ENCODE results near the gene IPO11. TPM values are rescaled to one million over a fixed set of nuclear protein-coding genes. Genes with fewer than 3 reads are reported as not detected.

The IPO11 gene
- total and polyA plus RNA-seq, 7 experiments from 2014 or later, result 5.9 to 29.0 (median 23.2) TPM

GRCh38 chr5:62375627-62376026 lies 36.9 kb upstream of the IPO11 start:
- no peaks in the 10 kb centered on the region for H3K4me1 ChIP-seq (ENCODE audit: control insufficient read depth in 2 of 2, insufficient read depth in 2 of 2, low read length in 2 of 2)
- Mint-ChIP-seq H3K27ac (peak overlapping the region in 2 of 9 donors; percentile 9 to 43), H3K27me3 (no peaks in the 10 kb centered on the region), H3K9me3 (no peaks in the 10 kb centered on the region), H3K4me1 (peaks cover 0 to 6% (median 0%) of the 10 kb centered on the region in 7 donors), H3K36me3 (peaks cover 0 to 31% (median 18%) of the 10 kb centered on the region in 5 donors), H3K4me3 (no peak overlapping the region)
- ATAC-seq (no peak), DNase-seq (no peak)
- no peaks in the 10 kb centered on the region for H3K27me3 ChIP-seq (ENCODE audit: control insufficient read depth in 2 of 2, insufficient read depth in 2 of 2, low read length in 2 of 2)
- no peaks in the 10 kb centered on the region for H3K9me3 ChIP-seq (ENCODE audit: control insufficient read depth in 2 of 3, low read length in 3 of 3)
- ChIA-PET CTCF (no interaction called here), POLR2A (no interaction called here)
- intact Hi-C loops (cut with micrococcal nuclease), result loop anchor here in 1 of 2 donors (2.0 kb wide), 1 partner anchor 17 kb away; no protein-coding TSS in a partner anchor
- peaks cover 20 to 63% (median 34%) of the 10 kb centered on the region in 3 experiments for H3K36me3 ChIP-seq (ENCODE audit: control insufficient read depth in 2 of 3, insufficient read depth in 3 of 3, low read length in 3 of 3)
- H3K27ac ChIP-seq (ENCODE audit: low read depth, low read length), result no peak overlapping the region
- no peak overlapping the region for H3K4me3 ChIP-seq (ENCODE audit: low read length)

GRCh38 chr5:62376064-62376463 lies 36.5 kb upstream of the IPO11 start:
- no peaks in the 10 kb centered on the region for H3K9me3 Mint-ChIP-seq
- intact Hi-C loops (cut with micrococcal nuclease), result loop anchor here in 1 of 2 donors (2.0 kb wide), 1 partner anchor 17 kb away; no protein-coding TSS in a partner anchor
- H3K27ac Mint-ChIP-seq, result peak overlapping the region in 1 of 9 donors; percentile 43
- Histone ChIP-seq H3K36me3 (ENCODE audit: control insufficient read depth in 2 of 3, insufficient read depth in 3 of 3, low read length in 3 of 3) (peaks cover 20 to 68% (median 39%) of the 10 kb centered on the region in 3 experiments), H3K27ac (ENCODE audit: low read depth, low read length) (no peak overlapping the region), H3K4me1 (ENCODE audit: control insufficient read depth in 2 of 2, insufficient read depth in 2 of 2, low read length in 2 of 2) (no peaks in the 10 kb centered on the region), H3K27me3 (ENCODE audit: control insufficient read depth in 2 of 2, insufficient read depth in 2 of 2, low read length in 2 of 2) (no peaks in the 10 kb centered on the region), H3K9me3 (ENCODE audit: control insufficient read depth in 2 of 3, low read length in 3 of 3) (no peaks in the 10 kb centered on the region), H3K4me3 (ENCODE audit: low read length) (no peak overlapping the region)
- ChIA-PET CTCF (no interaction called here), POLR2A (no interaction called here)
- peaks cover 2 to 33% (median 20%) of the 10 kb centered on the region in 5 donors for H3K36me3 Mint-ChIP-seq
- peaks cover 0 to 5% (median 0%) of the 10 kb centered on the region in 7 donors for H3K4me1 Mint-ChIP-seq
- DNase-seq (no peak), ATAC-seq (no peak)
- H3K27me3 Mint-ChIP-seq, result no peaks in the 10 kb centered on the region
- no peak overlapping the region for H3K4me3 Mint-ChIP-seq

DNA sequence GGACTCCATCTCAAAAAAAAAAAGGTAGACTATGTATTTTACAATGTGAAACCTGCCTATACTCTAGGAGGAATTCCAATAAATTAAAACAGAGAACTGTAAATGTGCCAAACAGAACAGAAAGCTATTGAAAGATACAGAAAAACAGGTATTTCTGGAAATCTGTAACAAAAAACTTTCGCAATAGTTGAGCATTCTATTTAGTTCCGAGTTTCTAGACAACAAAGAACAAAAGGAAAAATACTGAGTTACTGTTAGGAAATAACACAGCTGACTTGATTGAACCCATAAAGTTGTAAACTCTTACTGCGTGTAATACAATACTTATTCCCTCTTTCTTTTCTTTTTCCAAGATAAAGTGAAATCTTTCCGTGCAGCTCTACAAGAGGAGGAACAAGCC lies 27.4 kb upstream of the IPO11 start:
- Histone ChIP-seq H3K4me1 (ENCODE audit: control insufficient read depth in 2 of 2, insufficient read depth in 2 of 2, low read length in 2 of 2) (no peaks in the 10 kb centered on the region), H3K4me3 (ENCODE audit: low read length) (no peak overlapping the region), H3K36me3 (ENCODE audit: control insufficient read depth in 2 of 3, insufficient read depth in 3 of 3, low read length in 3 of 3) (peaks cover 15 to 77% (median 40%) of the 10 kb centered on the region in 3 experiments), H3K9me3 (ENCODE audit: control insufficient read depth in 2 of 3, low read length in 3 of 3) (no peaks in the 10 kb centered on the region), H3K27ac (ENCODE audit: low read depth, low read length) (no peak overlapping the region), H3K27me3 (ENCODE audit: control insufficient read depth in 2 of 2, insufficient read depth in 2 of 2, low read length in 2 of 2) (no peaks in the 10 kb centered on the region)
- Mint-ChIP-seq H3K9me3 (no peaks in the 10 kb centered on the region), H3K4me1 (peaks cover 0 to 12% (median 0%) of the 10 kb centered on the region in 7 donors), H3K4me3 (no peak overlapping the region), H3K27me3 (no peaks in the 10 kb centered on the region), H3K27ac (peak overlapping the region in 5 of 9 donors; percentile 17 to 44 (median 31)), H3K36me3 (peaks cover 9 to 29% (median 17%) of the 10 kb centered on the region in 5 donors)
- ChIA-PET CTCF (interaction anchor here (0.5 to 0.7 kb wide), 2 partner anchors 28 to 47 kb away, joined by 3 read pairs; no protein-coding TSS in a partner anchor), POLR2A (interaction anchor here (0.8 to 1.2 kb wide), 3 partner anchors 9 to 27 kb away, joined by 3 to 5 read pairs (median 3); partner anchors contain the start of genes DIMT1 and IPO11)
- DNase-seq, result no peak
- intact Hi-C loops (cut with micrococcal nuclease), result no loop called here
- no peak for ATAC-seq

DNA sequence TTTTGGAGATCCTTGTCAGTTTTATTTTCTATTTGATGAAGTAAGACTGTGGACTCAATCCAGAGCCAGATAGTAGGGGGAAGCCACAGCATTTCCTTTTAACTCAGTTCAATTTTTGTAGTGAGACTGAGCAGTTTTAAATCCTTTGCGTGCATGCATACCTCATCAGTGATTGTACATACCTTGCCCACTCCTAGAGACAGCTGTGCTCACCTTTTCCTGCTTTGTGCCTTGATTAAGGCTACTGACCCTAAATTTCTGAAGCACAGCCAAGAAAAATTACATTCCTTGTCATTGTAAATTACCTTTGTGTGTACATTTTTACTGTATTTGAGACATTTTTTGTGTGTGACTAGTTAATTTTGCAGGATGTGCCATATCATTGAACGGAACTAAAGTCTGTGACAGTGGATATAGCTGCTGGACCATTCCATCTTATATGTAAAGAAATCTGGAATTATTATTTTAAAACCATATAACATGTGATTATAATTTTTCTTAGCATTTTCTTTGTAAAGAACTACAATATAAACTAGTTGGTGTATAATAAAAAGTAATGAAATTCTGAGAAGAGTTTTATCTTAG lies 26.7 kb upstream of the IPO11 start:
- no peak overlapping the region for H3K27ac ChIP-seq (ENCODE audit: low read depth, low read length)
- no peak overlapping the region for H3K4me3 ChIP-seq (ENCODE audit: low read length)
- Mint-ChIP-seq H3K9me3 (no peaks in the 10 kb centered on the region), H3K4me3 (no peak overlapping the region), H3K4me1 (peaks cover 0 to 17% (median 0%) of the 10 kb centered on the region in 7 donors), H3K27ac (peak overlapping the region in 4 of 9 donors; percentile 17 to 44 (median 29)), H3K36me3 (peaks cover 4 to 21% (median 15%) of the 10 kb centered on the region in 5 donors), H3K27me3 (no peaks in the 10 kb centered on the region)
- POLR2A ChIA-PET, result interaction anchor here (1.0 kb wide), 1 partner anchor 8 kb away, joined by 3 read pairs; no protein-coding TSS in a partner anchor
- H3K4me1 ChIP-seq (ENCODE audit: control insufficient read depth in 2 of 2, insufficient read depth in 2 of 2, low read length in 2 of 2), result no peaks in the 10 kb centered on the region
- CTCF ChIA-PET, result interaction anchor here (0.5 kb wide), 1 partner anchor 29 kb away, joined by 3 read pairs; no protein-coding TSS in a partner anchor
- no peak for DNase-seq
- no peak for ATAC-seq
- intact Hi-C loops (cut with micrococcal nuclease), result loop anchor here in 1 of 2 donors (2.0 kb wide), 1 partner anchor 13 kb away; no protein-coding TSS in a partner anchor
- H3K36me3 ChIP-seq (ENCODE audit: control insufficient read depth in 2 of 3, insufficient read depth in 3 of 3, low read length in 3 of 3), result peaks cover 20 to 76% (median 33%) of the 10 kb centered on the region in 3 experiments
- H3K9me3 ChIP-seq (ENCODE audit: control insufficient read depth in 2 of 3, low read length in 3 of 3), result no peaks in the 10 kb centered on the region
- H3K27me3 ChIP-seq (ENCODE audit: control insufficient read depth in 2 of 2, insufficient read depth in 2 of 2, low read length in 2 of 2), result no peaks in the 10 kb centered on the region

DNA sequence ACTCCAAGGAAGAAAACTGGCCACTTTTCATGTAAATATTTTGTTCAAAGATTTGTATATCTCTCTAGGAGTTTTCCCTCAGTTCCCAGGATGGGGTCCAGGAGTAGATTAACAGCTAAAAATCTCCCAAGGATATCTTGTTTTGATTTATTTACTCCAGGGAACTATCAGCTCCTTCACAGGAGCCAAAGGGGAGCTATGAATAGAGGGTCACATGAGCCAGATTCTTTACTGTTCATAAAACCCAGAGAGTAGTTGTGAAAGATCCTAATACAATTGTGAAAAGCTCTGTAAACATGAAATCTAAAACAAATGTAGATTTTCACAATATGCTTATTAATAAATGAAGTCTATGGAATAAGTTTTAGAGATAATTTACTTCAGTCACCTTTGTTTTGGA lies 25.7 kb upstream of the IPO11 start:
- Mint-ChIP-seq H3K9me3 (no peaks in the 10 kb centered on the region), H3K36me3 (peaks cover 0 to 20% (median 12%) of the 10 kb centered on the region in 5 donors), H3K4me1 (peaks cover 0 to 19% (median 0%) of the 10 kb centered on the region in 7 donors), H3K27me3 (no peaks in the 10 kb centered on the region), H3K27ac (peak overlapping the region in 5 of 9 donors; percentile 14 to 40 (median 36)), H3K4me3 (no peak overlapping the region)
- no peak for ATAC-seq
- no peak for DNase-seq
- H3K4me3 ChIP-seq (ENCODE audit: low read length), result no peak overlapping the region
- H3K4me1 ChIP-seq (ENCODE audit: control insufficient read depth in 2 of 2, insufficient read depth in 2 of 2, low read length in 2 of 2), result no peaks in the 10 kb centered on the region
- no peak overlapping the region for H3K27ac ChIP-seq (ENCODE audit: low read depth, low read length)
- POLR2A ChIA-PET, result interaction anchor here (1.0 kb wide), 1 partner anchor 9 kb away, joined by 3 read pairs; no protein-coding TSS in a partner anchor
- H3K27me3 ChIP-seq (ENCODE audit: control insufficient read depth in 2 of 2, insufficient read depth in 2 of 2, low read length in 2 of 2), result no peaks in the 10 kb centered on the region
- peaks cover 20 to 71% (median 34%) of the 10 kb centered on the region in 3 experiments for H3K36me3 ChIP-seq (ENCODE audit: control insufficient read depth in 2 of 3, insufficient read depth in 3 of 3, low read length in 3 of 3)
- CTCF ChIA-PET, result no interaction called here
- intact Hi-C loops (cut with micrococcal nuclease), result loop anchor here in 1 of 2 donors (2.0 kb wide), 1 partner anchor 14 kb away; no protein-coding TSS in a partner anchor
- no peaks in the 10 kb centered on the region for H3K9me3 ChIP-seq (ENCODE audit: control insufficient read depth in 2 of 3, low read length in 3 of 3)

DNA sequence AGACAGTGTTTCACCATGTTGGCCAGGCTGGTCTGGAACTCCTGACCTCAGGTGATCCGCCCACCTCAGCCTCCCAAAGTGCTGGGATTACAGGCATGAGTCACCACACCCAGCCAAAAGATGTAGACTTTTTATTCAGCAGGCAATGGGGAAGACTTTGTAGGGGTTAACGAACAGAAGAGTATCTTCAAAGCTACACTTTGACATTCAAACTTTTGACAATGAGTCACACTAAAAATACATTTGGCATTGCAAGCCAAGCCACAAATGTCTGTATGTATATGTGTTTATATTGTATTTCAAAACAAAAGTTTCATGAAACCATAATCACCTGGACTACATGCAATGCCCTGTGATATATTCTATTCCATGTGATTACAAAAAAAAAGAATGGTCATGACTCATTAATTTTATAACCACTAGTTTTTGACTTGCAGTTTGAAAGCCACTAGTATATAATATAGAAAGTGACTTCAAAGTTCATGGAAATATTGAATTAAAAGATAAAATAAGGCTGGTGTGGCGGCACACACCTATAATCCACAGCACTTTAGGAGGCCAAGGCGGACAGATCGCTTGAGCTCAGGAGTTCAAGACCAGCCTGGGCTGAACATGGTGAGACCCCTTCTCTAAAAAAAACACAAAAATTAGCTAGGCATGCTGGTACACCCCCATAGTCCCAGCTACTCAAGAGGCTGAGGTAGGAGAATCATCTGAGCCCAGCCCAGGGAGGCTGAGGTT lies 17.2 kb upstream of the IPO11 start:
- peaks cover 4 to 38% (median 16%) of the 10 kb centered on the region in 5 donors for H3K36me3 Mint-ChIP-seq
- ATAC-seq, result no peak
- H3K9me3 ChIP-seq (ENCODE audit: control insufficient read depth in 2 of 3, low read length in 3 of 3), result no peaks in the 10 kb centered on the region
- H3K27ac Mint-ChIP-seq, result peak overlapping the region in 4 of 9 donors; percentile 48 to 71 (median 53)
- CTCF ChIA-PET, result no interaction called here
- H3K4me3 Mint-ChIP-seq, result no peak overlapping the region
- POLR2A ChIA-PET, result interaction anchor here (1.1 to 1.7 kb wide), 2 partner anchors 8 to 10 kb away, joined by 3 to 13 read pairs; partner anchors contain the start of gene DIMT1
- no peak overlapping the region for H3K4me3 ChIP-seq (ENCODE audit: low read length)
- intact Hi-C loops (cut with micrococcal nuclease), result no loop called here
- H3K27ac ChIP-seq (ENCODE audit: low read depth, low read length), result no peak overlapping the region
- H3K4me1 Mint-ChIP-seq, result peaks cover 4 to 27% (median 6%) of the 10 kb centered on the region in 7 donors
- DNase-seq, result no peak
- no peaks in the 10 kb centered on the region for H3K27me3 Mint-ChIP-seq
- H3K4me1 ChIP-seq (ENCODE audit: control insufficient read depth in 2 of 2, insufficient read depth in 2 of 2, low read length in 2 of 2), result no peaks in the 10 kb centered on the region
- H3K9me3 Mint-ChIP-seq, result no peaks in the 10 kb centered on the region
- peaks cover 6 to 63% (median 9%) of the 10 kb centered on the region in 3 experiments for H3K36me3 ChIP-seq (ENCODE audit: control insufficient read depth in 2 of 3, insufficient read depth in 3 of 3, low read length in 3 of 3)
- no peaks in the 10 kb centered on the region for H3K27me3 ChIP-seq (ENCODE audit: control insufficient read depth in 2 of 2, insufficient read depth in 2 of 2, low read length in 2 of 2)
